ENCODE results near the gene BLM.
"Not testable (repeated sequence)": the region's sequence is repeated elsewhere in the genome, so short reads cannot be mapped to it uniquely, and the experiment has no call there.

BLM gene

GRCh38 chr15:90735923-90736322 lies 18.8 kb downstream of the BLM start:
- POLR2A ChIA-PET = interaction anchor here (1.4 kb wide), 1 partner anchor 19 kb away, joined by 3 read pairs; the partner anchor contains the start of gene BLM
- no peak for DNase-seq (ENCODE audit: extremely low spot score)

GRCh38 chr15:90740545-90740944 lies 23.4 kb downstream of the BLM start:
- POLR2A ChIA-PET = interaction anchor here (4.3 kb wide), 1 partner anchor 23 kb away, joined by 23 read pairs; the partner anchor contains the start of gene BLM
- DNase-seq (ENCODE audit: extremely low spot score); CTCF ChIA-PET: not testable (repeated sequence)

More at GRCh38 chr15:90735923-90736322, 18.8 kb downstream of the BLM start:
- TF ChIP-seq ZNF384 (IDR thresholded peaks at IDR 0.05) (no peak), ELF4 (IDR thresholded peaks at IDR 0.05) (no peak), ARNT (IDR thresholded peaks at IDR 0.05) (no peak), FOXK2 (IDR thresholded peaks at IDR 0.05) (no peak), CTBP1 (IDR thresholded peaks at IDR 0.05; ENCODE audit: borderline replicate concordance) (no peak), LEF1 (IDR thresholded peaks at IDR 0.05; ENCODE audit: borderline replicate concordance) (no peak), SP1 (IDR thresholded peaks at IDR 0.05) (no peak), FOXM1 (IDR thresholded peaks at IDR 0.05; ENCODE audit: borderline replicate concordance) (no peak), FOXA1 (IDR thresholded peaks at IDR 0.05) (no peak), SUZ12 (IDR thresholded peaks at IDR 0.05) (no peak)
- CTCF ChIA-PET = no interaction called here

- CTCF ChIA-PET = interaction anchor here (0.6 kb wide), 2 partner anchors 255 to 449 kb away, joined by 3 to 5 read pairs; no protein-coding TSS in a partner anchor
- POLR2A ChIA-PET = no interaction called here
- DNase-seq (ENCODE audit: extremely low spot score) = no peak
- no peak for TF ChIP-seq LEF1 (IDR thresholded peaks at IDR 0.05; ENCODE audit: borderline replicate concordance)
- no peak for TF ChIP-seq CTBP1 (IDR thresholded peaks at IDR 0.05; ENCODE audit: borderline replicate concordance)
- TF ChIP-seq PKNOX1 (IDR thresholded peaks at IDR 0.05) = no peak
- no peak for TF ChIP-seq ZNF384 (IDR thresholded peaks at IDR 0.05)
- no peak for TF ChIP-seq FOXA1 (IDR thresholded peaks at IDR 0.05)
- TF ChIP-seq FOXM1 (IDR thresholded peaks at IDR 0.05; ENCODE audit: borderline replicate concordance) = no peak
- TF ChIP-seq SP1 (IDR thresholded peaks at IDR 0.05) = no peak
These were observed 24.9 kb downstream of the BLM start for GRCh38 chr15:90742087-90742486.

- ChIA-PET POLR2A (no interaction called here), CTCF (no interaction called here)
- DNase-seq (ENCODE audit: extremely low spot score) = no peak
- no peak for TF ChIP-seq CTBP1 (IDR thresholded peaks at IDR 0.05; ENCODE audit: borderline replicate concordance)
- no peak for TF ChIP-seq HDGF (IDR thresholded peaks at IDR 0.05; ENCODE audit: borderline replicate concordance)
- no peak for TF ChIP-seq FOXK2 (IDR thresholded peaks at IDR 0.05)
- no peak for TF ChIP-seq NFRKB (IDR thresholded peaks at IDR 0.05)
These were observed 26.3 kb downstream of the BLM start for GRCh38 chr15:90743407-90743806.

GRCh38 chr15:90744759-90745402 lies 27.7 kb downstream of the BLM start:
- TF ChIP-seq PKNOX1 (IDR thresholded peaks at IDR 0.05) (no peak), TARDBP (IDR thresholded peaks at IDR 0.05) (no peak), ZNF384 (IDR thresholded peaks at IDR 0.05) (no peak), ELF4 (IDR thresholded peaks at IDR 0.05) (no peak), FOXM1 (IDR thresholded peaks at IDR 0.05; ENCODE audit: borderline replicate concordance) (no peak), FOXA1 (IDR thresholded peaks at IDR 0.05) (no peak), HDGF (IDR thresholded peaks at IDR 0.05; ENCODE audit: borderline replicate concordance) (no peak), L3MBTL2 (conservative IDR thresholded peaks at IDR 0.05) (no peak)
- DNase-seq (ENCODE audit: extremely low spot score) = no peak
- CTCF ChIA-PET = interaction anchor here (0.7 kb wide), 1 partner anchor 1323 kb away, joined by 3 read pairs; no protein-coding TSS in a partner anchor
- POLR2A ChIA-PET = interaction anchor here (1.8 kb wide), 1 partner anchor 27 kb away, joined by 7 read pairs; the partner anchor contains the start of gene BLM

- POLR2A ChIA-PET = no interaction called here
- CTCF ChIA-PET = no interaction called here
- TF ChIP-seq ZNF384 (IDR thresholded peaks at IDR 0.05) (no peak), ELF4 (IDR thresholded peaks at IDR 0.05) (no peak), LEF1 (IDR thresholded peaks at IDR 0.05; ENCODE audit: borderline replicate concordance) (no peak), CTBP1 (IDR thresholded peaks at IDR 0.05; ENCODE audit: borderline replicate concordance) (no peak), FOXK2 (IDR thresholded peaks at IDR 0.05) (no peak), ARNT (IDR thresholded peaks at IDR 0.05) (no peak)
- no peak for DNase-seq (ENCODE audit: extremely low spot score)
These were observed 32.6 kb downstream of the BLM start for GRCh38 chr15:90749754-90750153.

GRCh38 chr15:90750186-90750585 lies 33.0 kb downstream of the BLM start:
- DNase-seq (ENCODE audit: extremely low spot score) = no peak
- TF ChIP-seq PKNOX1 (IDR thresholded peaks at IDR 0.05) (no peak), FOXK2 (IDR thresholded peaks at IDR 0.05) (no peak), LEF1 (IDR thresholded peaks at IDR 0.05; ENCODE audit: borderline replicate concordance) (no peak), SUZ12 (IDR thresholded peaks at IDR 0.05) (no peak), FOXM1 (IDR thresholded peaks at IDR 0.05; ENCODE audit: borderline replicate concordance) (no peak), FOXA1 (IDR thresholded peaks at IDR 0.05) (no peak), TARDBP (IDR thresholded peaks at IDR 0.05) (no peak), HDGF (IDR thresholded peaks at IDR 0.05; ENCODE audit: borderline replicate concordance) (no peak), ZNF384 (IDR thresholded peaks at IDR 0.05) (no peak), ELF4 (IDR thresholded peaks at IDR 0.05) (no peak), CTBP1 (IDR thresholded peaks at IDR 0.05; ENCODE audit: borderline replicate concordance) (no peak), SP1 (IDR thresholded peaks at IDR 0.05) (no peak), BHLHE40 (IDR thresholded peaks at IDR 0.05; ENCODE audit: borderline replicate concordance) (no peak), NFRKB (IDR thresholded peaks at IDR 0.05) (no peak), ARNT (IDR thresholded peaks at IDR 0.05) (no peak), L3MBTL2 (conservative IDR thresholded peaks at IDR 0.05) (no peak)
- CTCF ChIA-PET = no interaction called here
- POLR2A ChIA-PET = no interaction called here
